Lung (tissue), 12 donors: ENCODE measurements around the gene TGDS. TPM values are rescaled to one million over a fixed set of nuclear protein-coding genes. Genes with fewer than 3 reads are reported as not detected.
"Not testable (repeated sequence)": the region's sequence is repeated elsewhere in the genome, so short reads cannot be mapped to it uniquely, and the experiment has no call there.

Source experiments
- ATAC-seq: fragments of 200-7000 bp; cut with Tn5 transposase; one replicate; pipeline ENCODE4 v1.9.1; 2020; ENCODE audit warnings: moderate number of reproducible peaks; ENCODE audit not compliant: insufficient read depth, low FRiP score
- DNase-seq, 3 donors: peaks; one replicate each; pipeline ENCODE4 v3.0.0-alpha.2; 2013 to 2017
- H3K27ac ChIP-seq, 2 donors: one replicate each; pipeline ENCODE4 v1.5.1; 2013; ENCODE audit warnings: mild to moderate bottlenecking in 2 of 2, moderate library complexity in 2 of 2, control low read depth in 1 of 2, inconsistent platforms in 1 of 2, low read depth in 1 of 2, low read length in 1 of 2
- H3K27me3 ChIP-seq, 3 donors: one replicate each; pipeline ENCODE4 v1.5.1; 2013; ENCODE audit warnings: low read length in 2 of 3; ENCODE audit not compliant: control insufficient read depth in 3 of 3, insufficient read depth in 3 of 3
- H3K36me3 ChIP-seq, 4 donors: one replicate each; pipeline ENCODE4 v1.5.1; 2013; ENCODE audit warnings: low read length in 4 of 4, mild to moderate bottlenecking in 1 of 4, moderate library complexity in 1 of 4; ENCODE audit not compliant: control insufficient read depth in 4 of 4, insufficient read depth in 4 of 4
- H3K4me1 ChIP-seq, 5 donors: one replicate each; pipeline ENCODE4 v1.5.1; 2013; ENCODE audit warnings: low read length in 5 of 5, mild to moderate bottlenecking in 2 of 5, moderate library complexity in 1 of 5; ENCODE audit not compliant: control insufficient read depth in 5 of 5, insufficient read depth in 5 of 5
- H3K4me3 ChIP-seq: one replicate; pipeline ENCODE4 v1.5.1; 2013; ENCODE audit warnings: mild to moderate bottlenecking, control low read depth, moderate library complexity
- H3K9ac ChIP-seq, 2 donors: one replicate each; pipeline ENCODE4 v1.5.1; 2013; ENCODE audit warnings: low read length in 2 of 2, control low read depth in 1 of 2; ENCODE audit not compliant: insufficient read depth in 1 of 2
- H3K9me3 ChIP-seq, 4 donors: one replicate each; pipeline ENCODE4 v1.5.1; 2013; ENCODE audit warnings: low read length in 3 of 4, mild to moderate bottlenecking in 1 of 4, moderate library complexity in 1 of 4; ENCODE audit not compliant: control insufficient read depth in 4 of 4, insufficient read depth in 3 of 4
- CTCF ChIP-seq: IDR thresholded peaks from 2 replicates; pipeline ENCODE4 v1.5.1; 2012; ENCODE audit warnings: mild to moderate bottlenecking; ENCODE audit errors: control extremely low read depth, extremely low read depth
- WGBS, 2 donors: extraction: QIAGEN DNeasy Blood & Tissue Kit; methylation state at CpG; one replicate each; pipeline ENCODE4 v1.1.7; 2013; 5-methylcytosine and 5-hydroxymethylcytosine counted together
- polyA plus RNA-seq, 2 donors: library from polyadenylated mRNA; stranded (reverse); fragments of 200-250 nt; gene quantifications; one replicate each; pipeline ENCODE4 v1.2.1, GENCODE V29; 2013
- total RNA-seq, 2 donors: library from RNA; depleted of rRNA in 1 of 2; stranded (reverse); fragments of >200 nt in 1 of 2; gene quantifications; one replicate each; pipeline ENCODE4 v1.2.1, GENCODE V29; 2014 to 2021
- donor health status: control.
- donor health status: control.
- donor health status: Bipolar disorder and iron deficiency.
- donor health status: healthy.
- donor health status: DM: yes; HTN: yes; CAD: no.

TGDS gene
- total and polyA plus RNA-seq, 4 donors: 7.5 to 24.4 (median 9.1) TPM

GRCh38 chr13:94534166-94534565 is 61.8 kb downstream of the TGDS start:
- Histone ChIP-seq H3K4me3 (no peak overlapping the region), H3K36me3 (no peaks in the 10 kb centered on the region), H3K27me3 (peaks cover 0 to 6% (median 0%) of the 10 kb centered on the region in 3 donors), H3K9ac (no peak overlapping the region), H3K4me1 (no peaks in the 10 kb centered on the region), H3K9me3 (no peaks in the 10 kb centered on the region), H3K27ac (no peak overlapping the region)
- TF ChIP-seq CTCF: no peak
- 81 to 84% methylated on average over 1 of the region's 1 CpG for WGBS, 2 donors
- ATAC-seq (no peak), DNase-seq (no peak)

- not testable (repeated sequence) for H3K36me3 ChIP-seq, DNase-seq, H3K4me1 ChIP-seq, H3K27ac ChIP-seq, H3K9me3 ChIP-seq, H3K9ac ChIP-seq, H3K4me3 ChIP-seq, ATAC-seq, H3K27me3 ChIP-seq
- WGBS, 2 donors: 82 to 85% methylated on average over 2 of the region's 2 CpGs
Measured at GRCh38 chr13:94532278-94532677, 63.7 kb downstream of the TGDS start.

- not testable (repeated sequence) for H3K4me3 ChIP-seq, H3K4me1 ChIP-seq, H3K27me3 ChIP-seq, H3K36me3 ChIP-seq, H3K27ac ChIP-seq, H3K9ac ChIP-seq, H3K9me3 ChIP-seq, DNase-seq, ATAC-seq
- 57 to 59% methylated on average over 7 of the region's 7 CpGs for WGBS, 2 donors
Measured at GRCh38 chr13:94526956-94527355, 69.0 kb downstream of the TGDS start.

GRCh38 chr13:94525781-94526180 is 70.2 kb downstream of the TGDS start:
- H3K36me3 ChIP-seq: no peaks in the 10 kb centered on the region
- ATAC-seq (no peak), DNase-seq (no peak)
- no peaks in the 10 kb centered on the region for H3K9me3 ChIP-seq
- 91 to 95% methylated on average over 2 of the region's 2 CpGs for WGBS, 2 donors
- no peak for TF ChIP-seq CTCF
- no peaks in the 10 kb centered on the region for H3K27me3 ChIP-seq
- no peak overlapping the region for H3K27ac ChIP-seq
- no peak overlapping the region for H3K4me3 ChIP-seq
- H3K4me1 ChIP-seq: no peaks in the 10 kb centered on the region
- no peak overlapping the region for H3K9ac ChIP-seq

GRCh38 chr13:94524407-94524806 is 71.5 kb downstream of the TGDS start:
- Histone ChIP-seq H3K4me1 (no peaks in the 10 kb centered on the region), H3K9me3 (no peaks in the 10 kb centered on the region), H3K4me3 (no peak overlapping the region), H3K36me3 (no peaks in the 10 kb centered on the region), H3K9ac (no peak overlapping the region), H3K27me3 (no peaks in the 10 kb centered on the region), H3K27ac (no peak overlapping the region)
- DNase-seq: no peak
- no peak for ATAC-seq
- no peak for TF ChIP-seq CTCF
- WGBS, 2 donors: 82 to 84% methylated on average over 7 of the region's 7 CpGs
